ENCODE results near the gene HOMEZ. TPM values are rescaled to one million over a fixed set of nuclear protein-coding genes. Genes with fewer than 3 reads are reported as not detected.
"Not testable (repeated sequence)": the region's sequence is repeated elsewhere in the genome, so short reads cannot be mapped to it uniquely, and the experiment has no call there.

Gene HOMEZ
- total and polyA plus RNA-seq, 2 donors from 2014 or later = 14.8 to 18.5 TPM

DNA sequence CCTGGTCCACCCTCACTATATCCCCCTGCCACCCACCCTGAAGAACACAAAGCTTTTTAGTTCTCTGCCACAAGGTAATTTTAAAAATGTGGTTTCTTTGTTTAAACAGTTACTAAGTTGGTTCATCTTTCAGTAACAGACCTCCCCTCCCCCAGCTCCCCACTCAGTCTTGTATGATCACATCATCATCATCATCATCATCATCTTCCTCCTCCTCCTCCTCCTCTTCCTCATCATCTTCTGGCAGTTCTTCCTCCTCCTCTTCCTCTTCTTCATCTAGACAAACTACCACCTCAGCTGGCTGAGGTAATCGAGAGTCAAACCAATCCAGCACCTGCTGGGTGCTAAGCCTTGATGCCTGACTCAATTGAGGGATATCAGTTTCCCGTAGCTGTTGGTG is 10.5 kb downstream of the HOMEZ start:
- Histone ChIP-seq H3K36me3 (ENCODE audit: control insufficient read depth in 2 of 3, insufficient read depth in 3 of 3, low read length in 3 of 3) (peaks cover 0 to 10% (median 0%) of the 10 kb centered on the region in 3 donors), H3K27me3 (ENCODE audit: control insufficient read depth, insufficient read depth, low read length) (no peaks in the 10 kb centered on the region), H3K4me3 (ENCODE audit: low read length in 3 of 3) (no peak overlapping the region), H3K27ac (ENCODE audit: low read depth in 2 of 2, low read length in 2 of 2) (no peak overlapping the region), H3K9me3 (ENCODE audit: control insufficient read depth in 2 of 3, insufficient read depth in 1 of 3, low read length in 3 of 3) (no peaks in the 10 kb centered on the region), H3K9ac (ENCODE audit: low read length in 3 of 3) (no peak overlapping the region), H3K4me1 (ENCODE audit: control insufficient read depth in 2 of 3, insufficient read depth in 2 of 3, low read depth in 1 of 3, low read length in 3 of 3) (peaks cover 0 to 5% (median 0%) of the 10 kb centered on the region in 3 donors)
- no peak for FAIRE-seq
- DNase-seq = no peak
- intact Hi-C loops (cut with DNase I) = no loop called here
- TF ChIP-seq CTCF (IDR thresholded peaks at IDR 0.05; ENCODE audit: borderline replicate concordance, extremely low read depth, insufficient read depth) = no peak

GRCh38 chr14:23269193-23269592 is 16.7 kb downstream of the HOMEZ start:
- no peak for TF ChIP-seq CTCF (IDR thresholded peaks at IDR 0.05; ENCODE audit: borderline replicate concordance, extremely low read depth, insufficient read depth)
- Histone ChIP-seq H3K9ac (ENCODE audit: low read length in 3 of 3) (no peak overlapping the region), H3K27me3 (ENCODE audit: control insufficient read depth, insufficient read depth, low read length) (no peaks in the 10 kb centered on the region), H3K9me3 (ENCODE audit: control insufficient read depth in 2 of 3, insufficient read depth in 1 of 3, low read length in 3 of 3) (no peaks in the 10 kb centered on the region), H3K4me3 (ENCODE audit: low read length in 3 of 3) (no peak overlapping the region), H3K27ac (ENCODE audit: low read depth in 2 of 2, low read length in 2 of 2) (no peak overlapping the region), H3K36me3 (ENCODE audit: control insufficient read depth in 2 of 3, insufficient read depth in 3 of 3, low read length in 3 of 3) (no peaks in the 10 kb centered on the region), H3K4me1 (ENCODE audit: control insufficient read depth in 2 of 3, insufficient read depth in 2 of 3, low read depth in 1 of 3, low read length in 3 of 3) (no peaks in the 10 kb centered on the region)
- intact Hi-C loops (cut with DNase I) = no loop called here
- FAIRE-seq = no peak
- DNase-seq = no peak

GRCh38 chr14:23260849-23261248 is 25.1 kb downstream of the HOMEZ start:
- H3K9ac ChIP-seq (ENCODE audit: low read length in 3 of 3); H3K4me1 ChIP-seq (ENCODE audit: control insufficient read depth in 2 of 3, insufficient read depth in 2 of 3, low read depth in 1 of 3, low read length in 3 of 3); intact Hi-C loops (cut with DNase I); DNase-seq; H3K36me3 ChIP-seq (ENCODE audit: control insufficient read depth in 2 of 3, insufficient read depth in 3 of 3, low read length in 3 of 3); FAIRE-seq; H3K9me3 ChIP-seq (ENCODE audit: control insufficient read depth in 2 of 3, insufficient read depth in 1 of 3, low read length in 3 of 3); H3K27me3 ChIP-seq (ENCODE audit: control insufficient read depth, insufficient read depth, low read length): not testable (repeated sequence)
- Histone ChIP-seq H3K27ac (ENCODE audit: low read depth in 2 of 2, low read length in 2 of 2) (peak overlapping the region in 1 of 2 donors; percentile 78), H3K4me3 (ENCODE audit: low read length in 3 of 3) (peak overlapping the region in 1 of 3 donors; percentile 32)

- FAIRE-seq = no peak
- Histone ChIP-seq H3K36me3 (ENCODE audit: control insufficient read depth in 2 of 3, insufficient read depth in 3 of 3, low read length in 3 of 3) (no peaks in the 10 kb centered on the region), H3K27me3 (ENCODE audit: control insufficient read depth, insufficient read depth, low read length) (no peaks in the 10 kb centered on the region), H3K4me1 (ENCODE audit: control insufficient read depth in 2 of 3, insufficient read depth in 2 of 3, low read depth in 1 of 3, low read length in 3 of 3) (no peaks in the 10 kb centered on the region), H3K4me3 (ENCODE audit: low read length in 3 of 3) (no peak overlapping the region), H3K27ac (ENCODE audit: low read depth in 2 of 2, low read length in 2 of 2) (no peak overlapping the region), H3K9ac (ENCODE audit: low read length in 3 of 3) (no peak overlapping the region), H3K9me3 (ENCODE audit: control insufficient read depth in 2 of 3, insufficient read depth in 1 of 3, low read length in 3 of 3) (no peaks in the 10 kb centered on the region)
- DNase-seq = no peak
- TF ChIP-seq CTCF (IDR thresholded peaks at IDR 0.05; ENCODE audit: borderline replicate concordance, extremely low read depth, insufficient read depth) = no peak
- intact Hi-C loops (cut with DNase I) = no loop called here
These were observed 26.5 kb downstream of the HOMEZ start for GRCh38 chr14:23259426-23259825.
